ENCODE results near the gene YAP1.

YAP1 gene

GRCh38 chr11:102268083-102268984 lies 158.1 kb downstream of the YAP1 start:
- TF ChIP-seq CTCF (IDR thresholded peaks at IDR 0.05; ENCODE audit: control insufficient read depth, extremely low read depth, insufficient read depth): no peak
- H3K4me3 ChIP-seq (ENCODE audit: low read depth, low read length): no peak overlapping the region
- DNase-seq (ENCODE audit: low read depth): no peak

GRCh38 chr11:102268985-102269470 lies 158.8 kb downstream of the YAP1 start:
- no peak for DNase-seq (ENCODE audit: low read depth)
- H3K4me3 ChIP-seq (ENCODE audit: low read depth, low read length): no peak overlapping the region
- TF ChIP-seq CTCF (IDR thresholded peaks at IDR 0.05; ENCODE audit: control insufficient read depth, extremely low read depth, insufficient read depth): no peak

- no peak for TF ChIP-seq CTCF (IDR thresholded peaks at IDR 0.05; ENCODE audit: control insufficient read depth, extremely low read depth, insufficient read depth)
- no peak overlapping the region for H3K4me3 ChIP-seq (ENCODE audit: low read depth, low read length)
- no peak for DNase-seq (ENCODE audit: low read depth)
Measured at GRCh38 chr11:102269927-102270326, 159.7 kb downstream of the YAP1 start.

GRCh38 chr11:102272047-102272824 lies 162.0 kb downstream of the YAP1 start:
- TF ChIP-seq CTCF (IDR thresholded peaks at IDR 0.05; ENCODE audit: control insufficient read depth, extremely low read depth, insufficient read depth): no peak
- no peak overlapping the region for H3K4me3 ChIP-seq (ENCODE audit: low read depth, low read length)
- DNase-seq (ENCODE audit: low read depth): no peak

GRCh38 chr11:102274628-102275027 lies 164.4 kb downstream of the YAP1 start:
- no peak overlapping the region for H3K4me3 ChIP-seq (ENCODE audit: low read depth, low read length)
- no peak for DNase-seq (ENCODE audit: low read depth)
- TF ChIP-seq CTCF (IDR thresholded peaks at IDR 0.05; ENCODE audit: control insufficient read depth, extremely low read depth, insufficient read depth): no peak

GRCh38 chr11:102276362-102276761 lies 166.1 kb downstream of the YAP1 start:
- no peak for DNase-seq (ENCODE audit: low read depth)
- TF ChIP-seq CTCF (IDR thresholded peaks at IDR 0.05; ENCODE audit: control insufficient read depth, extremely low read depth, insufficient read depth): no peak
- H3K4me3 ChIP-seq (ENCODE audit: low read depth, low read length): no peak overlapping the region

Measured in LNCaP clone FGC (cell line).